CD4-positive, alpha-beta T cell treated with Interleukin-15 for 4 hours (primary cell): ENCODE measurements around the gene MLLT1.

ENCODE experiments used
- DNase-seq: peaks from one replicate; pipeline ENCODE4 v3.0.0-alpha.2; 2020; ENCODE audit warnings: low spot score

Gene MLLT1

DNA sequence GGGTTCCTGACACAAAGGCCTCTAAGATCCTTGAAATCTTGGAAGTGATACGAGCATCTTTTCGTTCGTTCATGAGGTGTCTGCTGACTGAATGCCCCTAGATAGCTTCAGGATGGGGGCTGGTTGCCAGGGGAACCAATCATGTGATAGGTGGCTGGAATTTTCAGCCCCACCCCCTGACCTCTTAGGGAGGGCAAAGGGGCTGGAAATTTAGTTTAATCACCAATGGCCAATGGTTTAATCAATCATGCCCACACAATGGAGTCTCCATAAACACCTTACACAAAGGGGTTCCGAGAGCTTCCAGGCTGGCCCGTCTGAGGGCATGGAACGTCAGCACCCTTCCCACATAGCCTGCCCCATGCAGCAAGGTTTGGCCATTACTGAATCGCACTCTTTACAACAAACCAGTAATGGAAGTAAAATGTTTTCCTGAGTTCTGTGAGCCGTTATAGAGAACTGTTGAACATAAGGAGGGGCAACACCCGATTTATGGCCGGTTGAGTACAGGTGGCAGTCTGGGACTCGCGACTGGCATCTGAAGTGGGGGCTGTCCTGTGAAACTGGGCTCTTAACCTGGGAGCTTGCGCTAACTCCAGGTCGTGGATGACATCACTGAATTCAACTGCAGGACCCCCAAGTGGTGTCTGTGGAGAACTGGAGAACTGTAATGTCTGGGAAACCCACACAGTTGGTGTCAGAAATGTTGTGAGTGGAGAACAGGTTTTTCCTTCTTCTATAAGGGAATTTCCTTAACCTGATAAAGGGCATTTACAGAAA is 25.6 kb downstream of the MLLT1 start:
- DNase-seq = no peak

DNA sequence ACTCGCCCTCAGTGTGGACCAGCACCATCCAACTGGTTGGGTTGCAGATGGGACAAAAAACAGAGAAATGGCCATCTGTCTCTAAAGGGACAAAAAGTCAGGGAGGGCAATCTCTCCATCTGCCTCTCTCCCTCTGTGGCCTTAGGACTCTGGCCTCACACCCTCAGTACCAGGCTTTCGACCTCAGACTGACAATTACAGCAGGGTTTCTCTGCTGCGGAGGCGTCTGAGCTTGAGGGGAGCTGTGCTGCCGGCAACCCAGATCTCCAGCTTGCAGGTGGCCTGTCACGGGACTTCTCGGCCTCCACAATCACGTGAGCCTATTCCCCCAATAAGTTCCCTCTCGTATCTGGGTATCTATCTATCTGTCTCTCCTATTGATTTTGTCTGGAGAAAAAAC is 27.7 kb downstream of the MLLT1 start:
- no peak for DNase-seq

DNA sequence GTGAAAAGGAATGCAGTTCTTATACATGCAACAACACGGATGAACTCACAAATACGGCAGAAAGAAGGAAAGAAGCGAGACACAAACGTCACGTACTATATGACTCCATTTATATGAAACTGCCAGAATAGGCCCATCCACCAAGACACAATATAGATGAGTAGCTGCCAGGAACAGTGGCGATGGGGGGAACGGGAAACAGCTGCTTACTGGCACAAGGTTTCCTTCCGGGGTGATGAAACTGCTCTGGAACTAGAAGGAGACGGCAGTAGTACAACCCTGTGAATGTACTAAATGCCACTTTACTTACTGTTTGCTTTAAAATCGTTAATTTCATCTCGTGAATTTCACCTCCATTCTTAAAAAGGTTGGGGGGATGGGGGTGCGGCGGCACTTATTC is 28.9 kb downstream of the MLLT1 start:
- DNase-seq = no peak

DNA sequence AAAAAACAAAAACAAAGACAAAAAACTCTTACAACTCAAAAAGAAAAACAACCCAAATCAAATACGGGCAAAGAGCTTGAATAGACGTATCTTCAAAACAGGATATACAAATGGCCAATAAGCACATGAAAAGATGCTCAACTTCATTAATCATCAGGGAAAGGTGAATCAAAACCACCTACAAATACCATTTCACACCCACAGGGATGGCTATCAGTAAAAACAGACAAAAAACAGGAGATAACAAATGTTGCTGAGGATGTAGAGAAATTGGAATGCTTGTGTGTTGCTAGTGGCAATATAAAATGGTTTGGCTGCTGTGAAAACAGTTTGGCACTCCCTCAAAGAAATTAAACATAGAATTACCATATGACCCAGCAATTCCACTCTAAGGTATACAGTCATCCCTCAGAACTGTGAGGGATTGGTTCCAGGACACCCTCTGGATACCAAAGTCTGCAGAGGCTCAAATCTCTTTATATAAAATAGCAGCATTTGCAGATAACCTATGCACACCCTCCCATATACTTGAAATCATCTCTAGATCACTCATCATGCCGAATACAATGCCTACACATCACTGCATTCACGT is 29.7 kb downstream of the MLLT1 start:
- DNase-seq = no peak

DNA sequence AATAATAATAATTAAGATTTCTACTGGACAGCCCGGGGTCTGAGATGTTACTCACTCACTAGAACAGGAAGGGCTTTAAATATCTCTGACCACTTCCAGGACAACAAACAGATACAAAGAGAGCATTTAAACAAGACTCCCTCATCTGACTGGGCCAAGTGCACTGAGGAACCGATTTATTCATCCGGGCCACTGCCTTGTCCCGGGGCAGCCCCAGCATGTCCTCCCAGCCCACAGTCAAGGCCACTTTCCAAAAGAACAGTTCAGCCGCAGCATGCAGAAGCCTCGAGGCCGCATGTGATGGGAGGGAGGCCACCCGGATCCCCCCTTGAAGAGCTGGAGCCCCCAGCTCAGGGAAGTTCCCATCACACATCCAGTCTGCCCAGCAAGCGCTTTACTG is 30.5 kb downstream of the MLLT1 start:
- DNase-seq = no peak

DNA sequence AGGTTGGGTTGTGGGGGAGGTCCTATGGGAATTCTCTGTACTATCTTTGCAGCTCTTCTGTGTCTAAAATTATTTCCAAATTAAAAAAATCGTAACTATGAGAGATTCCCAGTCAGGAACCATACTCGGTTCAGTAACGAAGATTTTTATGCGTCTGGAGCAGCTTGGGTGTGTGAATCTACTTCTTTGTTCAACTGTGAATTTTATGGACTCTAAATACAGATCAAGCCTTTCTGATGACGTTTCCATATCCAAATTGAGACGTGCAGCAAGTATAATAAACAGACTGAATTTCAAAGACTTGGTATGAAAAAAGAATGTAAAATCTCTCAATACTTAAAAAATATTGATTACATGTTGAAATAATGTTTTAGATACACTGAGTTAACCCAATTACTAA is 30.9 kb downstream of the MLLT1 start:
- DNase-seq = no peak

DNA sequence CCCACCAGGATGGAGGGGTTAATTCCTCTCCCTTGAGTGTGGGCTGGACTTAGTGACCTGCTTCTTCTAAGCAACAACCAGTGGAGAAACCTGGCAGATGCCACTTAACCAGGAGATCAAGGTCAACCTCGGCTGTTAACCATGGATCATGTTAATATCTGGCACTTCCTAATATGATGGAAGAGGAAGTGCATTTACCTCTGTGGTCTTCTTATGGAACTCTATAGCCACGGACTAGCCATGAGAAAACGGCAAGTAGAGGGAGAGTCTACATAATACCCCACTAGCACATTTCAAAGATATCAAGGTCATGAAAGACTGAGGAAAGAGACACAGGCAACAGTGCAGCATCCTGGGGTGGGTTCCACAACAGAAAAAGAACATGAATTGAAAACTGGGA is 31.4 kb downstream of the MLLT1 start:
- no peak for DNase-seq

DNA sequence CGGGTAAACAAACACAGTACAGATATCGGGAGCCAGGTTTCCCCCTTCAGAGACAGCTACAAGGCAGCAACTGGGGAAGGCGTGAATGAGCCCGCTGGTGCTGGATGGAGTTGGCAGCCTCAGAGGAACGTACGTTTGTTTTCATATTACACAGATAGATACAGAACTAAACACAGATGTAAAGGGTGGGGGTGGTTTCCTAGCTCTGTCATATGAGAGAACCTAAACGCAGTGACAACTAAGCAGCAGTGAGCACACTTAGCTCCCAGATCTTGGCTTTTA is 32.8 kb downstream of the MLLT1 start:
- DNase-seq = no peak

DNA sequence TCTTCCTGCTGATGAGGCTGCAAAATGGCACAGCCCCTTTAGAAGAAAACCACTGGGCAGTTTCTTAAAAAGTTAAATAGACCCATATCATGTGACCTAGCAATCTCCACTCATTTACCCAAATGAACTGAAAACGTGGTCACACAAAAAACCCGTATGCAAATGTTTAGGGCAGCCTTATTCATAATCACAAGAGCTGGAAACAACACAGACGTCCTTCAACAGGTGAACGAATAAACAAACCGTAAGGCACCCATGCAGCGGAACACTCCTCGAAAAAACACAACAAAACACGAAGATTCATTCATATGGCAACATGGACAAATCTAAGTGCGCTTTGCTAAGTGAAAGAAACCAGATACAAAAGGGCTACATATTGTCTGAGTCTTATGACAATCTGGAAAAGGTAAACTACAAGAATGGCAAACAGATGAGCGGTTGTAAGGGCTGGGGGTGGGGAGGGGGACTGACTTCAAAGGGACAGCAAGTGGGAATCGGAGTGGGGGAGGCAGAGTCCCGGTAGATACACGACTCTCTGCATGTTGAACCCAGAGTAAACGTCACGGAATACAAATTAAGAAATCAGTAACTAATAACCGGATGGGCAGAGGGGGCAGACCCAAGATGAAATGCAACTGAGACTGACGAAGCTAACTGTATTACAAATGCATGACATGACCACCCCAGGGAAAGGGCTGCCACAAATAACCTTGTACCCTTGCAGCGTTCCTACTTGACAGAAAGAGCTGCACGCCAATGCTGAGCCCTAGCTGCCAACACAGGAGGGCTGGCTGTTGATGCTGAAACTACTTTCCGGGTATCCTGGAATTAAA is 33.4 kb downstream of the MLLT1 start:
- DNase-seq = no peak

DNA sequence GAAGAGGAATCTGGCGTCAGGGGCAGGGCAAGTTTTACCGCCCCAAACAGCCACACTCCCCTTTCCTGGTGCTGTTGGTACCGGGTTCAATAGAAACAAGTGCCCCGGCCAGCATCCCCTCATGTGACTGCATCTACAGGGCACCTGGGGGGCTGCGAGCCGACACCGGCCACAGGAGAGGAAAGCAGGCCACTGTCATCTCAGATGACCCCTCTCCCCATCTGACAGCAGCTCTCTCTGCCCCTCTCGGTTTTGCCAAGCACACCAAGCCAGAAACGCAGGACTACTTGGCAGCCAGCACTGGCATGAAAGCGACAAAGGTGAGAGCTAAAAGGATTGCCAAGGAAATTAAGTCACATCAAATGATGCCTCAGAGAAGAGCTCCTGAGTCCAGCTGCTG is 37.1 kb downstream of the MLLT1 start:
- no peak for DNase-seq

DNA sequence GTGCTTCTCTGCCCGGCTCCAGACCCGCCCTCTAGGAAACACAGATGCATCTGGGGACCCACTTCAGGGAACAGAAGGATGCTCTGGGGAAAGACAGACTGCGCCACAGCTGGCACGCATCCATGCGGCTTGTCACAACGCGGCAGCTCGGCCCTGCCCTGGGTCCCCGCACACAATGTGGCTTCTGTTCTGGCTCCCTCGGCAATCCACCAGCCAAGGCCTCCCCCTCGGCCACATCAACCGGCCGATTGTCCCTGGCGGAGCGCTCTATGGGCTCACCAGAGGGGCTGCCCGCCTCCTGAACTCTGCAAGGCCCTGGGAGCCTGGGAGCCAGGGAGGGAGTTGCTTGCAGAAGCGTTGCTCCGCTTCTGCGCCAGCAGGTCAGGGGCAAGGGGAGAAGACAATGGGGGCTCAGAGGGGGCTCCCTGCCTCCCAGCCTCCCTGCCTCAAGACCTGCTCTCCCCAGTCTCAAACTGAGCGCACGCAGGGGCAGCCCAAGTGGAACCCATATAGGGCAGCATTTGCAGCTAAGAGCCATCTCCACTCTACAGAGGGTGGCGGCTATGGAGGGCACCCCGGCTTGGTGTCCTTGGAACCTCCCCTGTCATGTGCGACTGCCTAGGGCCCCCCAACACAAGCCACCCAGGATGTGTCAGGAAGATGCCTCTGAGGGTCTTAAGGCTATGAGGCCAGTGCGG is 37.9 kb downstream of the MLLT1 start:
- no peak for DNase-seq

DNA sequence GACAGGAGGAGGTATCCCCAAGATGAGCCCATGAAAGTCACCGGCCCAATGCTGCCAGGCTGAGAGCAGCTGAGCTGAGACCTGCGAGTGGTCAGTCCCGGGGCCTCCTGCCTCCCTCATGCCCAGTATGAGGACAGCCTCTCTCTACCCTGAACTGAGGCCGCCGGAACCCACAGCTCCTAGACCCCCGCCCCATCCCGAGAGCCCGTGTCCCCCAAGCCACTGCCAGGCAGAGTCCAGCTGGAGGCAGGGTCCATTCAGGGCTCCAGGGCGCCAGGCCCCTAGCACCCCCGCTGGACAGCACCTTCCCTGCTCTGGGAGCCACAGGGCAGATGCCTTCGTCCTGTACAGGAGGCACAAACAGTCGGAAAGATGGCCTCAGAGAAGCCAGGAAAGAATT is 38.7 kb downstream of the MLLT1 start:
- no peak for DNase-seq

DNA sequence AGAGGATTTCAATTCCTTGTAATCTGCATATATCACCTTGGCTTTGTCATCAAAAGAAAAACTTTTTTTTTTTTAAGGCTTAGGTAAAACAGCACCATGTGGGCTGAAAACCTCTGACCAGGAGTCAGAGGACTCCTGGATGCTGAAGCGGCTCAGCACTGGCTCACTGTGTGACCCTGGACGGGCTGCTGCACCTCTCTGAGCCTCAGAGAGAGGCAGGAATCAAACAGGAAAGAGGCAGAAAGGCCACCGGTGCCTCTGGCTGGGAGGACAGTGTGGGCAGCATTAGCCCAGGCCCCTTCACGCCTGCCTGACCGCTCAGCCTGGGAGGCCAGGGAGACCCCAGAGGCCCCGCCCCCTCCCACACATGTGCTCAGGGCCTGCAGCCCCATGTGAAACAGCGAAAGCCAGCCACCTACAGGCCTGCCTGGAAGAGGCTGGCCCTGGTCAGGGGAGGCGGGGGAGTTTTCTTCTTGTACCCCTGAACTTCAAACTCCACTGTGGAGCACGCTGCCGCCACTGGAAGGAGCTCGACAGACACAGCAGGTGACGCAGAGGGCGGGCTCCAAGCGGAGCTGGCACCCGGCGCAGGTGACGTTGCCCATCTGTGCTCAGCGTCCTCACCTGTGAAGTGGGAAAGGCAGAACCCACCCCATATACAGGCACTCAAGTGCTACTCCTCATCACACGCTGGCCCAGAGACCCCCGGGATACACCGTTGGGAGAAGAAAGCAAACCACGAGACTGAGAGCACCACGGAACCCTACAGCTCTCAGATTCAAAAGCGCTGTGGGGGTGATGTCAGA is 39.7 kb downstream of the MLLT1 start:
- no peak for DNase-seq

DNA sequence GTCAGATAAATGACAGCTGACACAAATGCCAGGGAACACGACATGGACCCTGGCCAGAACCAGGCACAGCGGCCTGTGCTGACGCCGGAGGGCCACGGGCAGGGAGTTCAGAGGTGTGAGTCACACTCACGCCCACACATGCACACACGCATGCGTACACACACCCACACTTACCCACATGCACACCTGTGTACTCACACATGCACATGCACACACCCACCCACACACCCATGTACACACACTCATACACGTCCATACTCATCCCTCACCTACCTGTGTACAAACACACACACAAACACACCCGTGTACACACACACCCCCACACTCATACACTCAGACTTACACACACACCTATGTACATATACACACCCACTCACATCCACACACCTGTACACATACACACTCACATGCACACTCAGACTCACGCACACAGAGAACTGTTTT is 40.4 kb downstream of the MLLT1 start:
- DNase-seq = peak; percentile 10

DNA sequence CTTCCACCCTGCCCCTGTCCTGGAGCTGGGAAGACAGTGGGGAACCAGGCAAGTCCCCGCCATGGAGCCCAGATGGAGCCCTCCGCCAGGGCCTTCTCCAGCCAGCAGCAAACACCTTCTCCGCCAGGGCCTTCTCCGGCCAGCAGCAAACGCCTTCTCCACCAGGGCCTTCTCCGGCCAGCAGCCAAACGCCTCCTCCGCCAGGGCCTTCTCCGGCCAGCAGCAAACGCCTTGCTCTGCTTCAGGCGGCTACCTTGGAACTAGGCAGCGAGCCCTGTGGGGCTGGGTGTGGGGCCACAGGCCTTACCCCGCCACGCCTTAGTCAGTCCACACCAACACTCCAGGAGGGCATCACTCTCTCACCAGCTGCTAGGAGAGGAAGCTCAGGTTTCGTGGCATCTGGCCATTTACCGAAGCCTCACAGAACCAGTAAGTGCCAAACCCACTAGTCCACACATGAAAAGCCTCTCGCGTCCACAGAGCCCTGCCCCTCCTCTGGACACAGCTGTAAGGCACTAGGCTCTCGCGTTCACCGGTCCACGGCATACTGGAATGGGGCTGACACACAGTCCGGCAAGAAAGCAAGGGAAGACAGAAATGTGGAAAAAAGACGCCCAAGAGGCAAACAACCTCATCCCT is 41.0 kb downstream of the MLLT1 start:
- DNase-seq = no peak

DNA sequence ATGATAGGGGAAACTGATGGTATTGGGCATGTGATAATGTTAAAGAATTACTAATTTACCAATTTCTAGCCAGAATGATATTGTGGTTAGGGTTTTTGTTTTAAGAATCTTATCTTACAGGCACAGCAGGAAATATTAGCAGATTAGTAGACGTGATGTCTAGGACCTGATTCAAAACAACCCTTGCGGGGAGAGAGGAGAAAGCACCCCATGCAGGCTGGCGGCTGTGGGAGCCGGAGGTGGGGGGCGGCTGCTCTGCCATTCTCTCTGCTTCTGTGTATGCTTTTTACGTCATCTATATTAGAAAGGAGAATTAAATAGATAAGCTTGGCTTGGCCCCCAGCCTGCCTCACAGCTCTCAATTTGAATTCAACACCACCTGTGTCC is 41.5 kb downstream of the MLLT1 start:
- no peak for DNase-seq

DNA sequence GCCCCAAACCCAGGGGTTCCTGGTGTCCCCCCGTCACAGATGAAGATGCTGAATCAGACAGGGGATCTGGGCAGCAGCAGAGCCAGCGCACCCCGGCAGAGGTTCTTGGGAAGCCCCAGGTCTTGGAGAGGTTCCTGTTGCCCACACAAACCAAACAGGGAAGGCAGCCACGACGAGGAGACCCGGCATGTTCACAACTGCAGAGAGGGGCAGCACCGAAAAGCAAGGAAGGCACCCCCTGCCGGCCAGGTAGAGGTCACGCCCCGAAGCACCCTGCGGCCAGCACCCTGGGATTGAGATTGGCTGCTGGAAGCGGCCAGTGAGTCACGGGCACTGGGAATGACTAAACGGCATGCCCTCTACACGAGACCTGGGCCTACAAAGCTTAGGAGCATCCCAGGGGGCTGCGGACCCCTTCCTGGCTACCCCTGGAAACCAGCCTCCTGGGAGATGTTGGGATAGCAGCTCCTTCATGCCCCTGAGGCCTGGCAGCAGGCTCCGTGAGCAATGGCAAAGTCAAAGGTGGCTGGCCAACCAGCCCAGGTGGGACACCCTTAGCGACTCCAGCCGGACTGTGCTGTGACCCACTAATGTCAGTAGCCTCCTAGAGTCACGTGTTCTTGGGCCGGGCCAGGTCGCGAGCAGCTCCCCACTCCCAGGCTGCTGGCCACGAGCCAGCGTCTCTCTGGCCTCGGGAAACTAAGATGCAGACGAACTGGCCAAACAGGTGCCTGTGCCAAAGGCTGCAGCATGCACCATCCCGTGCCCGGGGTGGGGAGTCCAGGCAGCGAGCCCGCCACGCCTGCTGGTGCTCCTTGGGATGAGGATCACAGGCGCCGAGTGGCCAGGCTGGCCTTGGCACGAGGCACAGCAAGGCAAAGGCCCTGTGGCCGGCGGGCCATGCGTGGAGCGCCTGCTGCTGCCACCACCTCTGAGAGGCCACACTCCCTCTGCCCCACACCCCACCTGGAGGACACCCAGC is 43.2 kb downstream of the MLLT1 start:
- DNase-seq = no peak

DNA sequence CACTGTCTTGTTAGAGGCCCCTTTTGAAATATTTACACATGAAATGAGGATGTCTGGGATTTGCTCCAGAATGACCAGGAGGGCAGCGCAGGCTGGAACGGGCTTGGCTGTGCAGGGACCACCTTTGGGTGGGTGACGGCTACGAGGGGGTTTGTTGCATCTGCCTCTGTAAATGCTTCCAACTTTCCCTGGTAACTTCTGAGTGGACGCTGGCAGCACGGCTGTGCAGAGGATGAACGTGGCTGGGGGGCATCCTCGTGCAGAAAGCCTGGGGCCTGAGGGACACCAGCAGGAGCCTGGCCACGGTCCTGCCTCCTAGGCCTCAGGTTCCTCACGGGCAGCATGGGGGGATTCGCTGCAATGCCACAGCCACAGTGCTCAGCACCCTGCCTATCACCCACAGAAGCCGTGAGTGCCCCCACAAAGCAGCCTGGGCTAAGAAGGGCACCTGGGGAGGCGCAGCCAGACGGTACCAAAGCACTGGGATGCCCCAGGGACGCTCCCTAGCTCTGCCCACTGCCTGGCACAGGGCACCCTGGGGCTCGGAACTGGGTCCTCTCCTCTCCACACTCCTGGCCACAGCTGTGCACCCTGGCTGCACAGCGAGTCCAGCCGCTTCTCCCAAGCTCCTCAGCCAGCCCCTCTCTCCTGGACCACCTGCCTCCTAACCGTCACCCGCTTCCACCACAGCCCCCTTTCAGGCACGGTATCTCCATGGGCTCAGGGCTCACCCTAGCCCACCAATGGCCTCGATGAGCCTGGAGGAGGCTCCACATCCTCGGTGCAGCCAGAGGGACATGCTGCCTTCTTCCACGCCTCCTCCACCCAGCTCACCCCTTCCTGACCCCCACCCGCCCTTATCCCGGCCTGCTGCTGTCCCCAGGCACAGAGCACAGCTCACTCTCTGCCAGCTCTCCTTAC is 44.5 kb downstream of the MLLT1 start:
- no peak for DNase-seq

DNA sequence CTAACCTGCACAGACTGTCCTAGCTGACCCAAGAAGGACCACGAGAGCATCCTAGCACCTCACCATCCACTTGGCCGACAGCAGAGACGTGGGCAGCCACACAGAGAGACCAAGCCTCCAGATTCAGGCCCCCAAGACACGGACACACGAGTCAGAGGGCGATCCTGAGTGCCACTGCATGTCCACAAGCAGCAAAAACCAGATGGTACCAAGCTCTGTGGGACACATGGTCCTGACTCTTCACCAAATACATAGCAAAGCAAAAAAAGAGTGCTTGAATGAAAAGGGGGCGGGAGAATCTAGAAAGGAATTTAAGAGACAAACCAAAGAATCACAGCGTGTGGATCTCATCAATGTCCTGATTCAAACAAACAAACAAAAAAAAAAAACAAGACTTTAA is 45.2 kb downstream of the MLLT1 start:
- no peak for DNase-seq
